Left cardiac atrium (tissue), 2 donors: Measurements from ENCODE around the gene ABR. TPM values are rescaled to one million over a fixed set of nuclear protein-coding genes. Genes with fewer than 3 reads are reported as not detected.

Experiments
- microRNA-seq, 2 donors: library from miRNA; unstranded; fragments of <30 nt; microRNA quantifications; one replicate each; pipeline ENCODE4 v1.2.0, GENCODE V29; 2020
- total RNA-seq, 2 donors: library from RNA; stranded (reverse); fragmentation: NEBNext Ultra II Directional; extraction: Animal tissue kit (Norgen Biotek cat#: 25700); gene quantifications; one replicate each; pipeline ENCODE4 v1.2.1, GENCODE V29; 2021
- donor health status: DM: no; HTN: yes; CAD: no; lungs with severe emphysema.
- donor health status: DM: yes; HTN: yes; CAD: no.

Gene ABR
- total RNA-seq, 2 donors from 2014 or later, result 118 to 132 TPM

Small RNA genes within 50 kb of the gene (microRNA-seq; reads per million reads assigned to microRNA genes)
- 0.54 to 1.4 reads per million in 2 donors for gene MIR3183

Other genes starting within 250 kb of the ABR start
- gene NXN, start 200.2 kb downstream of the ABR start, total RNA-seq, result 10 to 100 TPM; 16.7 to 20.8 TPM
- gene TIMM22, start 182.9 kb downstream of the ABR start, total RNA-seq, result 10 to 100 TPM; 13.2 to 15.6 TPM
- gene BHLHA9, start 90.5 kb upstream of the ABR start, total RNA-seq, result not detected
- 10 to 100 TPM; 22.3 to 22.7 TPM for gene TRARG1, start 99.7 kb upstream of the ABR start, total RNA-seq
- gene YWHAE, start 220.2 kb upstream of the ABR start, total RNA-seq, result 100 to 1,000 TPM; 491 to 596 TPM